Stimulated activated CD8-positive, alpha-beta memory T cell treated with anti-CD3 and anti-CD28 coated beads, Interleukin-2, amount 100 ng/mL, for 1 hour (primary cell): Measurements from ENCODE around the gene PLEKHG2.

Experiments used
- DNase-seq, 2 donors: peaks; one replicate each; pipeline ENCODE4 v3.0.0-alpha.2; 2020; ENCODE audit warnings: low read depth in 2 of 2

The PLEKHG2 gene

DNA sequence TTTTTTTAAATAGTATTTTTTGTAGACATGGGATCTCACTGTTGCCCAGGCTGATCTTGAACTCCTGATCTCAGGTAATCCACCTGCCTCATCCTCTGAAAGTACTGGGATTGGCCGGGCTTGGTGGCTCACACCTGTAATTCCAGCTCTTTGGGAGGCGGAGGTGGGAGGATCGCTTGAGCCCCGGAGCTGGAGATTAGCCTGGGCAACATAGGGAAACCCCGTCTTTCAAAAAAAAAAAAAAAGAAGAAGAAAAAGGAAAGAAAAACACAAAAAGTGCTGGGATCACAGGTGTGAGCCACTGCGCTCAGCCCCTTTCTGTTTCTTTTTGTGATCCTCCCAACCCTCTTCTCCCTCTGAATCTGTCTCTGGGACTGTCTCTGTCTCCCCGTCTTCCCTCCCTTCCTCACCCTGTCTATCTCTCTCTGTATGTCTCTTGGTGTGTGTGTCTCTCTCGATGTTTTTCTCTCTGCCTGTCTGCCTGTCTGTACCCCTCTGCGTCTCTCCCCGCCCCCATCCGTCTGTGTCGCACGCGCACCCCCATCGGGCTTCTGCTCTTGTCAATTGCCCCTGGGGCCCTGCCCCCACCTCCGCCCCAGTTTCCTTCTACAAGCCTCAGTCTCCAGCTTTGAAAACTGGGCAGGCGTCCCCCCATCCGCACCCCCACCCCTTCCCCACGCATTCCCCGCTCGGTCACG, 6.4 kb upstream of the PLEKHG2 start:
- peak; percentile 86 for DNase-seq

- peak; percentile 86 to 90 for DNase-seq
Observed at GRCh38 chr19:39406656-39407409, 5.6 kb upstream of the PLEKHG2 start, which contains the start of gene ZFP36. TSS of gene ZFP36 (plus strand) at chr19:39406847. CDS start at chr19:39406905, 58 bp downstream.

GRCh38 chr19:39407410-39407659, 5.1 kb upstream of the PLEKHG2 start:
- DNase-seq = no peak

GRCh38 chr19:39407660-39408391, 4.6 kb upstream of the PLEKHG2 start:
- peak; percentile 39 to 58 for DNase-seq

- DNase-seq = no peak
Observed at GRCh38 chr19:39408392-39409207, 3.9 kb upstream of the PLEKHG2 start.

DNA sequence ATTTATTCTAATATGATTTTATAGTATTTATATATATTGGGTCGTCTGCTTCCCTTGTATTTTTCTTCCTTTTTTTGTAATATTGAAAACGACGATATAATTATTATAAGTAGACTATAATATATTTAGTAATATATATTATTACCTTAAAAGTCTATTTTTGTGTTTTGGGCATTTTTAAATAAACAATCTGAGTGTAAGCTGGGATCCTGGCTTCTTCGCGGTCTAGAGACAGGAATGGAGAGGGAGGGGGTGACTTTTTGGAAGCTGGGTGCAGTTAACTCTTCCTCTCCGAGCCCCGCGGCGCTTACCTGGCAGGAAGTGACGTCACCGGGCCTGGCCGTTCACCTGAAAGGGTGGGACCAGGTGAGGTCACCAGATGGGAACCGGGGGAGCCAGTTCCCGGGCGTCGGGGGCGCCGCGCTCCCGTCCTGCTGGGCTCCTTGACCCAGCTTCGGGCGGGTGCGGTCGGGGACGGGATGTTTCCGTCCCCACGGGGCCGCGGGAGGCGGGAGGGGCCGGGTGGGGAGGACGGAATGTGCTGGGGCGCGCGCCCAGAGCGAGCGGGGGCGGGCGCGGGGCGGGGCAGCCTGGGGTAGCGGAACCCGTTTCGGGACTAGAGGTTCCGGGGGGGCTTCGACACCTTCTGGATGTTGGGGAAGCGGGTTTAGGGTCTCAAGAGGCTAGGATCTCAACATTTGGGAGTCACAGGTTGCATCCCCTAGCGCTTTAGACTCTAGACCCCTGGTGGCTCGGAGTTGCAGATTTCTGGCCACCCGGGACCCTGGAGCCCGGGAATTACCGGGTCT, 3.1 kb upstream of the PLEKHG2 start:
- peak; percentile 75 to 86 for DNase-seq

DNA sequence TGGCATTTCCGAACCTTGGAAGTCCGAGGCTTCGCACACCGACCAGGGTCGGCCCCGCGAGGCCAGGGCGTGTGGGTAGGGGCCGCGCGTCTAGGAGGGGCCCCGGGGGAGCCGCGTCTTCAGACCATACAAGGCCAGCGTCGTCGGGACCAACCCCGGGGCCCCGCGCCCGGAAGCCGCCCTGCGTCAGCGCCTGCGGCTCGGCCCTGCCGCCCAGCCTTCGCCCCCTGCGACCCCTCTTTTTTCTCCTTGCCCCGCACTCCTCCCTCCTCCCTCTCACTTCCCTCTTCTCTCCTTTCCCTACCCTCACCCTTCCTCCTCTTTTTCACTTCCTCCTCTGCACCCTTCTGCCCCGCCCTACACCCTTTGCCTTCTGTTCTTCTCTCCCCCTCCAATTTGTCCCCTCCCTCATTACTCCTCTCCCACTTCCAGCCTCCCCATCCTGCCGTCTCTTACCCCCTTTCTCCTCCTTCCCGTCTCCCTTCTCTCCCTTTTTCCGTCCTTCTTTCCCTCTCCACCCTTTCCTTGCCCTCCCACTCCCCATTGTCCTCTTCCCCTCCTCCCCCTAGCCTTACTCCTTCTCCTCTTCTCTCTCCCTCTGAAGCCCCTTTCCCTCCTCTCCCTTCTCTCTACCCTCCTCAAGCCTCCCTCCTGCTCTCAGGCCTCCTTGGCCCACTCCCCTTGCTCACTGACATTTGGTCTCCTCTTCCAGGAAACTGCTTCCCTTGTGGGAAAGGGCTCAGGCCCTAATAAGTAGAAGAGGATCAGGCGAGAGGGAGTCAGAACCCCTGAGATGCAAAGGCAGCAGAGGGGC, 2.2 kb upstream of the PLEKHG2 start:
- DNase-seq = peak; percentile 51 to 71

DNA sequence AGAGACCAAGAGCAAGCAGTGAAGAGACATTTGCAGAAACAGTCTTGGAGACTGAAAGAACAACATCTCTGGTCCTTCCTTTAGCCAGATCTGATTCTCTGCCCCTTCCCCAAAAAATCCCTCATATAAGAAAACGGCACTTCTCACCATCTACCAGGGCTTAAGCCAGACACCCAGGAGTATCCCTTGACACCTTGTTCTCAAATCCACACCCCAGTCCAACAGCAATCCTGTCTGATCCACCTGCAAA, 1.7 kb upstream of the PLEKHG2 start:
- no peak for DNase-seq

- DNase-seq = no peak
Observed at GRCh38 chr19:39411081-39411831, 1.2 kb upstream of the PLEKHG2 start.

DNA sequence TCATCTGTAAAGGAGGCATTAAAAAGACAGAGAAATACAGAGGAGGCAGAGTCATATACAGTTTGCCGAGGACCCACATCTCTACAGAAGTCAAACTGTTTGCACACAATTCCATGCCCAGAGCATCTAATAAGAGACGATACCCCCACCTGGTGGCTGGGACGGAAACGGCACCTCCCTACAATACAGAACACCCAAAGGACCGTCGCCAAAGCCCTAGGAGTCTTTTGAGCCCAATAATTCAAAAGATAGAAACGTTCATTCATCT, 703 bp upstream of the PLEKHG2 start:
- peak; percentile 78 to 82 for DNase-seq

GRCh38 chr19:39412867-39413271, 400 bp downstream of the PLEKHG2 start:
- no peak for DNase-seq

DNA sequence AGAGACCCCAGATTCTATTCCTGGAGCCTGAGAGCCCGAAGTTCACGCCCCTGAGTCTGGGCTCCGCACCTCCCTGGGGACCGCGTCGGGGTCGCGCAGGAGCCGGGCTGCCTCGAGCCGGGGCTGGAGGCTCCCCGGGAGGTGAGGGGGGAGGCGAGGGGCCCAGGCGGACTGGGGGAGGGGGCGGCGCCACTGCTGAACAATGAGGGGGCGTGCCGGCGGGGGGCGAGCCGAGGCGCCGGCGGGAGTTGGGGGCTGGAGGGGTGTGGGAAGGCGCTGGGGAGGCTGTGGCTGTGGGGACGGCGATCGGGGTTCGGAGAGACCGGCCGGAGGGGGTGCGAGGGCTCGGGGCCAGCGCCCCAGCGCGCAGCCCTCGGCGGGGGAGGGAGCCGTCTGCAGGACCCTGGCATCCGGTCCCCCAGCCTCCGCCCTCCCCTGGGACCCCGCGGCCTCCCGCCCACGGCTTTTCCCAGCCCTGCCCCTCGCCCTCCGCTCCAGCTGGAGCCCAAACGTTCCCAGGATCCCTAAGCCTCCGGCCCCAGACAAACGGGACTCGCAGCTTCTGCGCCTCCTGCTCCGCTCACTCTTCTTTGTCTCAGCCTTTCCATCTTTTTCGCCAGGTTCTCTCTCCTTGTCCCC, 922 bp downstream of the PLEKHG2 start:
- no peak for DNase-seq

DNA sequence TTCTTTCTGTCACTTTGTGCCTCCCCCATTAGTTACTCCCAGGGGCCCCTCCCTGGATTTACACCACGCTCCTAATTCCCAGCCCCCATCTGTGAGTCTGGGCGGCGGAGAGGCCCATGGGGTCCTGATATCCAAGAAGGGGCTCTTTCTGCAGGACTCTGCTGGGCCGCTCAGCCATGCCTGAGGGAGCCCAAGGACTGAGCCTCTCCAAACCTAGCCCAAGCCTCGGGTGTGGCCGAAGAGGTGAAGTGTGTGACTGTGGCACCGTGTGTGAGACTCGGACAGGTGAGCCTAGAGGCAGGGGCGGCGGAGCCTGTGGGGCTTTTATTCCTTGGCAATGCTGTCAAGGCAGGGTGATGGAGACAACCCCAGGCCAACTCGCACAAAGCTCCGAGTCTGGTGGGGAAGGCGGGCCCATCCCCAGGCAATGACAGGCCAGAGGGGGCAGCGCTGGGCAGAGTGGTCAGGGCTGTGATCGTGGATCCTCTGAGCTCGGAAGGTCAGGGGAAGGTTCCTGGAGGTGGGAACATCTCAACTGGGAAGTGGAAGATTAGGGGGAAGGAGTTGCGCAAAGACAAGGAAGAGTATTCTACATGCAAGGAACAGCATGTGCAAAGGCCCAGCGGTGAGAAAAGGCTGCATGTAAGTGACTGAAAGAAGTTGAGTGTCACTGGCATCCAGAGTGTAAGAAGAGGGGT, 1.6 kb downstream of the PLEKHG2 start:
- no peak for DNase-seq

DNA sequence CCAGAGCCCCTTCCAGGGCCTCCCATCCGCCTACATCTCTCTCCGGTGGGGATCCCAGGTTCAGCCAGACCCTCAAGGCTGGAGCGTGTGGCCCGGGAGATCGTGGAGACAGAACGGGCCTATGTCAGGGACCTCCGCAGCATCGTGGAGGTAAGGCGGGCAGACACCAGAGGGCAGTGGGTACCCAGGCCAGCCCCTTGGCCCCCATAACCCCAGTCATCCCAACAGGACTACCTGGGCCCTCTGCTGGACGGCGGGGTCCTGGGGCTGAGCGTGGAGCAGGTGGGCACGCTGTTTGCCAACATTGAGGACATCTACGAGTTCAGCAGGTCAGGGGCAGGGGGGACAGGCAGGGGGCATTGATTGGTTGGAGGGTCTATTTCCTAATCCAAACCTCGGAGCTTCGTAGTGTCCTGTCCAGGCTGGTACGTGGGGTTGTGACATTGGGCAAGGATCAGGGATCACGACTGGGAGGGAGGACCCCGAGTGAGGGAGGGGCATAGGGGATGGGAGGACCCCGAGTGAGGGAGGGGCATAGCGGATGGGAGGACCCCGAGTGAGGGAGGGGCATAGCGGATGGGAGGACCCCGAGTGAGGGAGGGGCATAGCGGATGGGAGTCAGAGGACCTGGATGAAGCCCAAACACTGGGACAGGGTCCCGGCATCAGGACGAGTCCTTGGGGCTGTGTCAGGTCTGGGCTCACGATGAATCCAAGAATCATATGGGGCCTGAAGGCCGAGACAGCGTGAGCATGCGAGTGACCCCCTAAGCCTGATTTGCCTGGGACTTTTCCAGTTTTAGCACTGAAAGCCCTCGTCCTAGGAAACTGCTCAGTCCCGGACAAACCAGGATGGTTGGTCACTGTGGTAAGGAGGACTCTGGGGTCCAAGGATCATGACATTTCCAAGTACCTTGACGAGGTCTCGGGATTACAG, 2.9 kb downstream of the PLEKHG2 start:
- DNase-seq = no peak

DNA sequence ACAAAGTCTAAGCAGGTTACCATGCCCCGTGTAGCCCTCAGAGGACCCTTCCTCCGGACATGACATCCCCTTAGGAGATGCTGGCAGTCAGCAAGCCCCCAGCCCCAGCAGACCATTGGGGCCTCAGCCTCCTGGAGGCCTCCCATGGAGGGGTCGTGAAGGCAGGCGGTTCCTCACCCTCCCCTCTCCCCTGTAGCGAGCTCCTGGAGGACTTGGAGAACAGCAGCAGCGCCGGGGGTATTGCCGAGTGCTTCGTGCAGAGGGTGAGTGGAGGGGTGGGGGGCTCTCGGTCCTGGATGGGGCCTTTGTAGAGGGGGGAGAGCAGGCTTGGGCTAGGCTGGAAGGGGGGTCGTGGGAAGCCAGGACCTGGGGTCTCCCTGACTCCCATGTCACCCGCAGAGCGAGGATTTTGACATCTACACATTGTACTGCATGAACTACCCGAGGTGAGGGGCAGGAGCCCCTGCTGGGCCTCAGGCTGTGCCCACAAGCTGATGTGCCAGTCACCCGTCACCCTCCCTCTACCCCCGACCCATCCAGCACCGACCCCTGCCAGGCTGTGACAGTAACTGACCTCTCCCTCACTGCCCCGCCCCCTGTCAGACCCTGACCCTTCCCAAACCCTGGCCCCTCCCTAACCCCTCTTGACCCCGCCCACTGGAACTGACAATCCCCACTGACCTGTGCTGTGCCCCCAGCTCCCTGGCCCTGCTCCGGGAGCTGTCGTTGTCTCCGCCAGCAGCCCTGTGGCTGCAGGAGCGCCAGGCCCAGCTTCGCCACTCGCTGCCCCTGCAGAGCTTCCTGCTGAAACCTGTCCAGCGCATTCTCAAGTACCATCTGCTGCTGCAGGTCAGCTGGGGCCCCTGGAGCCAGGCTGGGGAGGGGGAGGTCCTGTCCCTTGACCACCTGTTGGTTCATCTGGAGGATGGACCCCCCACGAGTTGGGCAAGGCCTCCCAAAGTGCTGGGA, 4.0 kb downstream of the PLEKHG2 start:
- no peak for DNase-seq

- no peak for DNase-seq
Observed at GRCh38 chr19:39417463-39418181, 5.2 kb downstream of the PLEKHG2 start.
